Neural crest cell (in vitro differentiated cells): ENCODE data around the gene COLQ. TPM values are rescaled to one million over a fixed set of nuclear protein-coding genes. Genes with fewer than 3 reads are reported as not detected.

ENCODE experiments used
- DNase-seq: peaks from one replicate; pipeline ENCODE4 v3.0.0; 2021; ENCODE audit warnings: low read depth, mixed read lengths, low spot score
- H3K27ac Mint-ChIP-seq: one replicate; pipeline ENCODE4 v1.8.0; 2021; ENCODE audit warnings: mild to moderate bottlenecking, mixed read lengths; ENCODE audit not compliant: unreplicated experiment
- H3K27me3 Mint-ChIP-seq: 2 replicates; pipeline ENCODE4 v1.8.0; 2021; ENCODE audit warnings: low read depth, mild to moderate bottlenecking, mixed read lengths
- H3K36me3 Mint-ChIP-seq: 2 replicates; pipeline ENCODE4 v1.8.0; 2021; ENCODE audit warnings: low read depth, mild to moderate bottlenecking, mixed read lengths
- H3K4me1 Mint-ChIP-seq: 2 replicates; pipeline ENCODE4 v1.8.0; 2021; ENCODE audit warnings: mixed read lengths
- H3K4me3 Mint-ChIP-seq: one replicate; pipeline ENCODE4 v1.8.0; 2021; ENCODE audit warnings: mild to moderate bottlenecking, mixed read lengths
- H3K9me3 Mint-ChIP-seq: 2 replicates; pipeline ENCODE4 v1.8.0; 2021; ENCODE audit warnings: mixed read lengths
- total RNA-seq: library from RNA; stranded (reverse); gene quantifications from 2 replicates; pipeline ENCODE4 v1.2.1, GENCODE V29; 2021
- TF ChIP-seq, protein P1 (sequence below): fragments of 200-600 bp; sonication (generic); conservative IDR thresholded peaks from 2 replicates; pipeline ENCODE4 v1.5.0; 2021; ENCODE audit warnings: antibody characterized with exemption, mild to moderate bottlenecking

Gene COLQ
- total RNA-seq, 1 donor from 2014 or later: 3.2 TPM

DNA sequence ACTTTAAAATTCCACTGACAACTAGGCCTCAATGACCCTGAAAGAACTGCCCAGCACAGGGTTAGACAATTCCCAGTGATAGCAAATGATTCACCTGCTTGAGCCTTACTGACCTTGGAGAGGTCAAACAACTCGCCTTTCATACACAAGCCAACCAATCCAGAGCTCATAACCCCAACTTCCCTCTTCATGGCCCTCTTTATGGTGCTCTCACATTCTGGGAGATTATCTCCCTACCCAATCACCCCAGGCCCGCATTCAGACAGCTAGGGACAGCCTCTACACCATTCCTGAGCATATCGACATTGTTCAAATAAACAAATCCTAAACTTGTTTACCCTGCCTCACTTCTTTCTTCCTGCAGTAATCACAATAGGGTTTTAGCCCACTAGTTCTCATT lies 32.2 kb upstream of the COLQ start:
- peaks cover 5% of the 10 kb centered on the region for H3K9me3 Mint-ChIP-seq
- peaks cover 8% of the 10 kb centered on the region for H3K36me3 Mint-ChIP-seq
- no peak overlapping the region for H3K27ac Mint-ChIP-seq
- no peaks in the 10 kb centered on the region for H3K27me3 Mint-ChIP-seq
- DNase-seq: no peak
- H3K4me1 Mint-ChIP-seq: peaks cover 6% of the 10 kb centered on the region
- H3K4me3 Mint-ChIP-seq: no peak overlapping the region
- TF ChIP-seq, protein P1, sequence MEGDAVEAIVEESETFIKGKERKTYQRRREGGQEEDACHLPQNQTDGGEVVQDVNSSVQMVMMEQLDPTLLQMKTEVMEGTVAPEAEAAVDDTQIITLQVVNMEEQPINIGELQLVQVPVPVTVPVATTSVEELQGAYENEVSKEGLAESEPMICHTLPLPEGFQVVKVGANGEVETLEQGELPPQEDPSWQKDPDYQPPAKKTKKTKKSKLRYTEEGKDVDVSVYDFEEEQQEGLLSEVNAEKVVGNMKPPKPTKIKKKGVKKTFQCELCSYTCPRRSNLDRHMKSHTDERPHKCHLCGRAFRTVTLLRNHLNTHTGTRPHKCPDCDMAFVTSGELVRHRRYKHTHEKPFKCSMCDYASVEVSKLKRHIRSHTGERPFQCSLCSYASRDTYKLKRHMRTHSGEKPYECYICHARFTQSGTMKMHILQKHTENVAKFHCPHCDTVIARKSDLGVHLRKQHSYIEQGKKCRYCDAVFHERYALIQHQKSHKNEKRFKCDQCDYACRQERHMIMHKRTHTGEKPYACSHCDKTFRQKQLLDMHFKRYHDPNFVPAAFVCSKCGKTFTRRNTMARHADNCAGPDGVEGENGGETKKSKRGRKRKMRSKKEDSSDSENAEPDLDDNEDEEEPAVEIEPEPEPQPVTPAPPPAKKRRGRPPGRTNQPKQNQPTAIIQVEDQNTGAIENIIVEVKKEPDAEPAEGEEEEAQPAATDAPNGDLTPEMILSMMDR: no peak

DNA sequence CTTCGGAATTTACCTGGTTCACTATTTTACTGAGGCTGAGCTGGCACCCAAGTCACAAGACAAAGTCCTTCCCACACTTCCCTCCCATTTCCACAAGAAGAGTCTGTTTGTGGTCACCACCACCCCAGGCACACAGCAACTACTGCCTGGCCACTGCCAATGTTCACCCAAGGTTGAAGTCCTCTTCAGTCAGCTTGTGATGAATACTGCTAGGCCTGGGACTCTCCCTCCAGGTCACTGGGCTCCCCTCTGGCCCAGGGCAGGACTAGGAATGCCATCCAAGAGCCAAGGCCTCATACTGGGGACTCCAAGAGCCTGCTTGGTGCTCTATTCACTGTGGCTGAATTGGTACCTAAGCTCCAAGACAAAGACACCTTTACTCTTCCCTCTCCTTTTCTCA lies 30.4 kb upstream of the COLQ start:
- TF ChIP-seq, protein P1: no peak
- H3K27me3 Mint-ChIP-seq: no peaks in the 10 kb centered on the region
- H3K27ac Mint-ChIP-seq: peak overlapping the region; percentile 75
- no peak overlapping the region for H3K4me3 Mint-ChIP-seq
- H3K9me3 Mint-ChIP-seq: peaks cover 6% of the 10 kb centered on the region
- peaks cover 15% of the 10 kb centered on the region for H3K36me3 Mint-ChIP-seq
- no peaks in the 10 kb centered on the region for H3K4me1 Mint-ChIP-seq
- DNase-seq: no peak

DNA sequence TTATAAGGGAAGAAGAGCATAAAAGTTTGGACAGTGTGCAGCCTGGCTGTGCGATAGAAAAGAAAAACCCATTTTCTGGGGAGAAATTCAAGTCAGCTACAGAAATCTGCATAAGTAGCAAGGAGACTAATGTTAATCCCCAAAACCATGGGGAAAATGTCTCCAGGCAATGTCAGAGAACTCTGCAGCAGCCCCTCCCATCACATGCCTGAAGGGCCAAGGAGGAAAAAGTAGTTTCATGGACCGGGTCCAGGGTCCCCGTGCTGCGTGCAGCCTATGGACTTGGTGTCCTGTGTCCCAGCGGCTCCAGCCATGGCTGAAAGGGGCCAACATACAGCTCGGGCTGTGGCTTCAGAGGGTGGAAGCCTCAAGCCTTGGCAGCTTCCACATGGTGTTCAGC lies 28.3 kb upstream of the COLQ start:
- TF ChIP-seq, protein P1: no peak
- peaks cover 12% of the 10 kb centered on the region for H3K9me3 Mint-ChIP-seq
- DNase-seq: no peak
- H3K27me3 Mint-ChIP-seq: no peaks in the 10 kb centered on the region
- H3K4me3 Mint-ChIP-seq: no peak overlapping the region
- no peak overlapping the region for H3K27ac Mint-ChIP-seq
- H3K36me3 Mint-ChIP-seq: peaks cover 18% of the 10 kb centered on the region
- H3K4me1 Mint-ChIP-seq: no peaks in the 10 kb centered on the region

DNA sequence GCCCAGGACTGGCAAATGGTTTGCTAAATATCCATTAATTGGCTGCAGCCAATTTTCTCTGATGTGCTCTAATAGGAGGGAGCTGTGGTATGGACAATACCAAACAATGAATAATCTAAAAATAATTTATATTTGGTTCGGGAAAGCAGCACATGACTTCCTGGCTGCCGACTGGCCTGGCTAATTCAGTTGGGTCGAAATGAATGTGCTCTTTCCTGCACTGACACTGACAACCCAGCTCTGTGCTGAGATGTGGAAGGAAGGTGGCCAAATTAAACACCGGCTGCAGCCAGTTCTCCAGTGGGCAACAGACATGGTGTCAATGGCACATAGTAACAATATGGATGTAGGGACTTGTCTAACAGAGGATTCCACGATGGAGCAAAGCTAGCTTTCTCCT lies 21.1 kb upstream of the COLQ start:
- H3K27ac Mint-ChIP-seq: no peak overlapping the region
- H3K27me3 Mint-ChIP-seq: no peaks in the 10 kb centered on the region
- no peaks in the 10 kb centered on the region for H3K4me1 Mint-ChIP-seq
- peaks cover 6% of the 10 kb centered on the region for H3K36me3 Mint-ChIP-seq
- TF ChIP-seq, protein P1: no peak
- H3K9me3 Mint-ChIP-seq: peaks cover 7% of the 10 kb centered on the region
- H3K4me3 Mint-ChIP-seq: no peak overlapping the region
- DNase-seq: no peak

DNA sequence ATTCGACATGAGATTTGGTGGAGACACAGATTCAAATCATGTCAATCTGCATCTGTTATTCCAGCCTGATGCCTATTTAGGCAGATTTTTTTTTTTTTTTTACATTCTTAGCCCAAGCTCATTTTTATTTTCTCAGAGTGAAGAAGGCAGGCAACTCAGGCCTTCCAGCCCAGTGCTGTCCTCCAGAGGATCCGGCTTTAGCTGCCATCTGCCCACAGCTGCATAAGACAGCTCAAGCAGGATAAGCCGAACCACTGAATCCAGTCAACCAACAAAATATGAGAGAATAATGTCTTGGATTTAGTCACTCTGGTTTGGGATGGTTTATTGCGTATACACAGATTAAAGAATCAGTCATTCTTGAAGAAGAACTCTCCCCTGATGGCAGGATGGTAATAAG lies 19.9 kb upstream of the COLQ start:
- no peak for DNase-seq
- Mint-ChIP-seq H3K9me3 (peaks cover 2% of the 10 kb centered on the region), H3K27ac (no peak overlapping the region), H3K27me3 (no peaks in the 10 kb centered on the region), H3K4me1 (no peaks in the 10 kb centered on the region), H3K4me3 (no peak overlapping the region), H3K36me3 (peaks cover 5% of the 10 kb centered on the region)
- TF ChIP-seq, protein P1: no peak

DNA sequence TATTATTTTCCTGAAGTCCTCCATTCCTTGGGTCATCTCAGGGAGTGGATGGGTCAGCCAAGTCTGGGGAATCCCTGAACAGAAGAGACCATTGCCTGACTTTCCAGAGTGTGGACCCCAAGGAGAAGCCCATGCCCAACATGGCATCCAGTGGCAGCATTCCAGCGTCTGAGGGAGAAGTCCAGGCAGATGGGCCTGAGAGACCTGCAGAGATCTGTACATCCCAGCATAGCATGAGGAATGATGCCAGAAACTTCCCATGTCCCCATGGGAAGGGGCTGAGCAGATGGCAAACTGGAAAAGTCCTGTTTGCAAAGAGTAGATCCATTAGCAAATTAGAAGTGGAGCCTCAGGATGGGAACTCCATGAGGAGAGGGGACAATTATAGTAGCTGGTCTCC lies 17.6 kb upstream of the COLQ start:
- Mint-ChIP-seq H3K36me3 (peaks cover 2% of the 10 kb centered on the region), H3K9me3 (no peaks in the 10 kb centered on the region), H3K27ac (no peak overlapping the region), H3K27me3 (no peaks in the 10 kb centered on the region), H3K4me3 (no peak overlapping the region), H3K4me1 (no peaks in the 10 kb centered on the region)
- DNase-seq: no peak
- TF ChIP-seq, protein P1: no peak
